Brain microvascular endothelial cell (primary cell): ENCODE data around the gene DYNC1LI1.
A peak's percentile ranks its signal among the peaks of the same experiment; 100 is the strongest.

Source experiments
- DNase-seq: peaks from one replicate; pipeline ENCODE4 v3.0.0-alpha.2; 2020
- H3K27ac ChIP-seq: fragments of 250-450 bp; sonication (Bioruptor Pico); 2 replicates; pipeline ENCODE4 v1.5.1; 2020; ENCODE audit warnings: mild to moderate bottlenecking, moderate library complexity
- H3K27me3 ChIP-seq: fragments of 250-450 bp; sonication (Bioruptor Pico); replicated peaks from 2 replicates; pipeline ENCODE4 v1.5.1; 2020; ENCODE audit warnings: mild to moderate bottlenecking
- H3K36me3 ChIP-seq: fragments of 250-450 bp; sonication (Bioruptor Pico); replicated peaks from 2 replicates; pipeline ENCODE4 v1.5.1; 2020; ENCODE audit warnings: mild to moderate bottlenecking
- H3K4me3 ChIP-seq: 2 replicates; pipeline ENCODE4 v1.5.1; 2011; ENCODE audit warnings: low read depth, mild to moderate bottlenecking, control low read depth, low read length, moderate library complexity
- in situ Hi-C: cut with HindIII; loops from 2 replicates; pipeline ENCODE4 v1.10.0; 2017; ENCODE audit warnings: low sequenced_read_pairs, low pct_ligation_motif_present
- TF ChIP-seq, protein P1 (sequence below): IDR thresholded peaks from 2 replicates; pipeline ENCODE4 v1.5.1; 2011; ENCODE audit warnings: low read depth, mild to moderate bottlenecking, moderate library complexity, low read length, control low read depth, inconsistent platforms; ENCODE audit errors: missing control alignments

The DYNC1LI1 gene

GRCh38 chr3:32571192-32571485 is 481 bp upstream of the DYNC1LI1 start:
- Histone ChIP-seq H3K4me3 (peak overlapping the region; percentile 92), H3K27me3 (no peaks in the 10 kb centered on the region), H3K27ac (peak overlapping the region; percentile 89), H3K36me3 (peaks cover 1% of the 10 kb centered on the region)
- in situ Hi-C loops: no loop called here
- DNase-seq: no peak
- TF ChIP-seq, protein P1, sequence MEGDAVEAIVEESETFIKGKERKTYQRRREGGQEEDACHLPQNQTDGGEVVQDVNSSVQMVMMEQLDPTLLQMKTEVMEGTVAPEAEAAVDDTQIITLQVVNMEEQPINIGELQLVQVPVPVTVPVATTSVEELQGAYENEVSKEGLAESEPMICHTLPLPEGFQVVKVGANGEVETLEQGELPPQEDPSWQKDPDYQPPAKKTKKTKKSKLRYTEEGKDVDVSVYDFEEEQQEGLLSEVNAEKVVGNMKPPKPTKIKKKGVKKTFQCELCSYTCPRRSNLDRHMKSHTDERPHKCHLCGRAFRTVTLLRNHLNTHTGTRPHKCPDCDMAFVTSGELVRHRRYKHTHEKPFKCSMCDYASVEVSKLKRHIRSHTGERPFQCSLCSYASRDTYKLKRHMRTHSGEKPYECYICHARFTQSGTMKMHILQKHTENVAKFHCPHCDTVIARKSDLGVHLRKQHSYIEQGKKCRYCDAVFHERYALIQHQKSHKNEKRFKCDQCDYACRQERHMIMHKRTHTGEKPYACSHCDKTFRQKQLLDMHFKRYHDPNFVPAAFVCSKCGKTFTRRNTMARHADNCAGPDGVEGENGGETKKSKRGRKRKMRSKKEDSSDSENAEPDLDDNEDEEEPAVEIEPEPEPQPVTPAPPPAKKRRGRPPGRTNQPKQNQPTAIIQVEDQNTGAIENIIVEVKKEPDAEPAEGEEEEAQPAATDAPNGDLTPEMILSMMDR: no peak

- Histone ChIP-seq H3K4me3 (peak overlapping the region; percentile 92), H3K27ac (peak overlapping the region; percentile 89), H3K27me3 (no peaks in the 10 kb centered on the region), H3K36me3 (peaks cover 5% of the 10 kb centered on the region)
- peak; percentile 41 for DNase-seq
- in situ Hi-C loops: no loop called here
- TF ChIP-seq, protein P1: no peak
Measured at GRCh38 chr3:32569540-32570420, 878 bp downstream of the DYNC1LI1 start.

- Histone ChIP-seq H3K27ac (no peak overlapping the region), H3K4me3 (peak overlapping the region; percentile 92), H3K27me3 (no peaks in the 10 kb centered on the region), H3K36me3 (peaks cover 5% of the 10 kb centered on the region)
- no peak for DNase-seq
- in situ Hi-C loops: no loop called here
- TF ChIP-seq, protein P1: no peak
Measured at GRCh38 chr3:32568953-32569352, 1.7 kb downstream of the DYNC1LI1 start.

- in situ Hi-C loops: no loop called here
- peaks cover 10% of the 10 kb centered on the region for H3K36me3 ChIP-seq
- TF ChIP-seq, protein P1: no peak
Measured at GRCh38 chr3:32564195-32564594, 6.5 kb downstream of the DYNC1LI1 start.

GRCh38 chr3:32562640-32563039 is 8.0 kb downstream of the DYNC1LI1 start:
- Histone ChIP-seq H3K27me3 (no peaks in the 10 kb centered on the region), H3K36me3 (peaks cover 10% of the 10 kb centered on the region), H3K27ac (no peak overlapping the region), H3K4me3 (no peak overlapping the region)
- DNase-seq: no peak
- TF ChIP-seq, protein P1: no peak
- in situ Hi-C loops: no loop called here

More at GRCh38 chr3:32564195-32564594, 6.5 kb downstream of the DYNC1LI1 start:
- H3K27ac ChIP-seq: no peak overlapping the region
- DNase-seq: no peak
- no peaks in the 10 kb centered on the region for H3K27me3 ChIP-seq
- no peak overlapping the region for H3K4me3 ChIP-seq
